Loucy (cell line): ENCODE results near the gene MCFD2.

Experiments
- H2AFZ ChIP-seq: fragments of 200-600 bp; sonication (generic); 2 replicates; pipeline ENCODE4 v1.6.0; 2016; ENCODE audit warnings: antibody characterized with exemption, mild to moderate bottlenecking, low read length, moderate library complexity
- H3F3A ChIP-seq: fragments of 200-600 bp; 2 replicates; pipeline ENCODE4 v1.6.0; 2016; ENCODE audit warnings: antibody characterized with exemption, low read depth, mild to moderate bottlenecking
- H3K27me3 ChIP-seq: fragments of 200-600 bp; sonication (generic); 2 replicates; pipeline ENCODE4 v1.6.1; 2014; ENCODE audit warnings: low read length, mild to moderate bottlenecking; ENCODE audit not compliant: insufficient read depth, poor library complexity, severe bottlenecking
- H3K36me3 ChIP-seq: fragments of 200-600 bp; sonication (generic); 2 replicates; pipeline ENCODE4 v1.6.1; 2016; ENCODE audit warnings: low read length; ENCODE audit not compliant: insufficient read depth
- H3K4me1 ChIP-seq: fragments of 200-600 bp; sonication (generic); 2 replicates; pipeline ENCODE4 v1.5.1; 2014; ENCODE audit warnings: low read length, mild to moderate bottlenecking; ENCODE audit not compliant: insufficient read depth, poor library complexity, severe bottlenecking
- H3K4me2 ChIP-seq: fragments of 200-600 bp; sonication (generic); 2 replicates; pipeline ENCODE4 v1.6.0; 2014; ENCODE audit warnings: antibody characterized with exemption, low read length, low read depth, mild to moderate bottlenecking; ENCODE audit not compliant: poor library complexity, severe bottlenecking
- H3K4me3 ChIP-seq: fragments of 200-600 bp; sonication (generic); 2 replicates; pipeline ENCODE4 v1.5.1; 2014; ENCODE audit warnings: low read length, mild to moderate bottlenecking, mixed read lengths; ENCODE audit not compliant: poor library complexity, severe bottlenecking
- H3K79me2 ChIP-seq: fragments of 200-600 bp; sonication (generic); 2 replicates; pipeline ENCODE4 v1.6.1; 2014; ENCODE audit warnings: low read length; ENCODE audit not compliant: insufficient read depth
- H3K9ac ChIP-seq: fragments of 200-600 bp; sonication (generic); 2 replicates; pipeline ENCODE4 v1.6.0; 2014; ENCODE audit warnings: mild to moderate bottlenecking, low read depth, low read length, moderate library complexity; ENCODE audit not compliant: poor library complexity, severe bottlenecking
- H3K9me2 ChIP-seq: fragments of 200-600 bp; sonication (generic); replicated peaks from 2 replicates; pipeline ENCODE4 v1.6.1; 2016; ENCODE audit warnings: low read depth, low read length, mixed read lengths
- H3K9me3 ChIP-seq: fragments of 200-600 bp; sonication (generic); 2 replicates; pipeline ENCODE4 v1.6.1; 2014; ENCODE audit warnings: mild to moderate bottlenecking, antibody characterized with exemption, low read length, low read depth; ENCODE audit not compliant: insufficient read depth
- H4K20me1 ChIP-seq: fragments of 200-600 bp; sonication (generic); 2 replicates; pipeline ENCODE4 v1.6.0; 2014; ENCODE audit warnings: antibody characterized with exemption, low read length, mild to moderate bottlenecking; ENCODE audit not compliant: insufficient read depth, poor library complexity, severe bottlenecking
- EZH2phosphoT487 ChIP-seq: fragments of 200-600 bp; IDR thresholded peaks from 2 replicates; pipeline ENCODE4 v1.6.1; 2018; ENCODE audit warnings: antibody characterized with exemption, mild to moderate bottlenecking, moderate library complexity, borderline replicate concordance
- TF ChIP-seq, protein P1 (sequence below): fragments of 200-600 bp; sonication (generic); conservative IDR thresholded peaks from 2 replicates; pipeline ENCODE4 v1.5.1; 2014; ENCODE audit warnings: mild to moderate bottlenecking, antibody characterized with exemption, low read length

MCFD2 gene

DNA sequence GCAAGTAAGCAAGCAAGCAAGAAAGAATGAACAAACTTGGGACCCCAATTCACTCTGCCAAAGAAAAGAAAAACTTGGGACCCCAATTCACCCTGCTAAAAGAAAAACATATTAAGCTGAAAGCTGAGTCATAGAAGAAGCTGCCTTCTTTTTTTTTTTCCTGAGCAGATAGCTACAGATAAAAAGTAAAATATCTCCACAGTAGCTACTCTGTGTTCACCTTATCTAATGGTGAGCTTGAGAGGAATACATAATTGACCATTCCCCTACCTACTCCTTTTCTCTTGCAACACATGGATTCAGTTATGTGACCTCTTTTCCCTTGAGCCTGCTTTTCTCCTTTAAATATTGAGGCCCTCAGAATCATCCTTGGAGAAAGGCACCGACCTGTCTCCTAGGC lies 63.0 kb downstream of the MCFD2 start:
- no peak overlapping the region for H3K9ac ChIP-seq
- H3K79me2 ChIP-seq, result no peaks in the 10 kb centered on the region
- no peak overlapping the region for H3K4me2 ChIP-seq
- H3K9me3 ChIP-seq, result no peaks in the 10 kb centered on the region
- H3K9me2 ChIP-seq, result no peaks in the 10 kb centered on the region
- H3K27me3 ChIP-seq, result no peaks in the 10 kb centered on the region
- TF ChIP-seq, protein P1, sequence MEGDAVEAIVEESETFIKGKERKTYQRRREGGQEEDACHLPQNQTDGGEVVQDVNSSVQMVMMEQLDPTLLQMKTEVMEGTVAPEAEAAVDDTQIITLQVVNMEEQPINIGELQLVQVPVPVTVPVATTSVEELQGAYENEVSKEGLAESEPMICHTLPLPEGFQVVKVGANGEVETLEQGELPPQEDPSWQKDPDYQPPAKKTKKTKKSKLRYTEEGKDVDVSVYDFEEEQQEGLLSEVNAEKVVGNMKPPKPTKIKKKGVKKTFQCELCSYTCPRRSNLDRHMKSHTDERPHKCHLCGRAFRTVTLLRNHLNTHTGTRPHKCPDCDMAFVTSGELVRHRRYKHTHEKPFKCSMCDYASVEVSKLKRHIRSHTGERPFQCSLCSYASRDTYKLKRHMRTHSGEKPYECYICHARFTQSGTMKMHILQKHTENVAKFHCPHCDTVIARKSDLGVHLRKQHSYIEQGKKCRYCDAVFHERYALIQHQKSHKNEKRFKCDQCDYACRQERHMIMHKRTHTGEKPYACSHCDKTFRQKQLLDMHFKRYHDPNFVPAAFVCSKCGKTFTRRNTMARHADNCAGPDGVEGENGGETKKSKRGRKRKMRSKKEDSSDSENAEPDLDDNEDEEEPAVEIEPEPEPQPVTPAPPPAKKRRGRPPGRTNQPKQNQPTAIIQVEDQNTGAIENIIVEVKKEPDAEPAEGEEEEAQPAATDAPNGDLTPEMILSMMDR, result no peak
- TF ChIP-seq EZH2phosphoT487, result no peak
- H2AFZ ChIP-seq, result no peak overlapping the region
- H3F3A ChIP-seq, result no peaks in the 10 kb centered on the region
- H3K4me1 ChIP-seq, result peaks cover 9% of the 10 kb centered on the region
- H3K36me3 ChIP-seq, result no peaks in the 10 kb centered on the region
- H3K4me3 ChIP-seq, result no peak overlapping the region
- H4K20me1 ChIP-seq, result no peaks in the 10 kb centered on the region

DNA sequence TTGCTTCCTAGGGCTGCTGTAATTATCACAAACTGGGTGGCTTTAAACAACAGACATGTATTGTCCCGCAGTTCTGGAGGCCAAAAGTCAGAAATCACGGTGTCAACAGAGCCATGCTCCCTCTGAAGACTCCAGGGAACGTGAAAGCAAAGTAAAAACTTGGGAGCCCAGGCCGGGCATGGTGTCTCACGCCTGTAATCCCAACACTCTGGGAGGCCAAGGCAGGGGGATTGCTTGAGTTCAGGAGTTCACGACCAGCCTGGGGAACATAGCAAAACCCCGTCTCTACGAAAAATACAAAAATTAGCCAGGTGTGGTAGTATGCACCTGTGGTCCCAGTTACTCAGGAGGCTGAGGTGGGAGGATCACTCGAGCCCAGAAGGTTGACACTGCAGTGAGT lies 63.5 kb downstream of the MCFD2 start:
- H3K4me1 ChIP-seq, result peaks cover 9% of the 10 kb centered on the region
- no peaks in the 10 kb centered on the region for H3K79me2 ChIP-seq
- no peaks in the 10 kb centered on the region for H3K36me3 ChIP-seq
- H3K4me3 ChIP-seq, result no peak overlapping the region
- no peak overlapping the region for H3K9ac ChIP-seq
- H3K9me2 ChIP-seq, result no peaks in the 10 kb centered on the region
- H3K4me2 ChIP-seq, result no peak overlapping the region
- H4K20me1 ChIP-seq, result no peaks in the 10 kb centered on the region
- TF ChIP-seq EZH2phosphoT487, result no peak
- TF ChIP-seq, protein P1, result no peak
- H3F3A ChIP-seq, result no peaks in the 10 kb centered on the region
- H3K9me3 ChIP-seq, result no peaks in the 10 kb centered on the region
- no peak overlapping the region for H2AFZ ChIP-seq
- H3K27me3 ChIP-seq, result no peaks in the 10 kb centered on the region
